Liver (tissue), 9 donors: Measurements from ENCODE around the gene C14orf180. TPM values are rescaled to one million over a fixed set of nuclear protein-coding genes. Genes with fewer than 3 reads are reported as not detected.

ENCODE experiments used
- DNase-seq: peaks from one replicate; pipeline ENCODE4 v3.0.0-alpha.2; 2017; ENCODE audit warnings: low spot score
- H3K27ac ChIP-seq, 2 donors: one replicate each; pipeline ENCODE4 v1.7.0; 2013; ENCODE audit warnings: inconsistent platforms in 2 of 2, low read length in 2 of 2, control low read depth in 1 of 2, low read depth in 1 of 2, mild to moderate bottlenecking in 1 of 2
- H3K27me3 ChIP-seq, 4 donors: one replicate each; pipeline versions ENCODE4 v1.6.1 to v1.7.0; 2013; ENCODE audit warnings: low read length in 3 of 4, inconsistent platforms in 1 of 4, mild to moderate bottlenecking in 1 of 4, moderate library complexity in 1 of 4; ENCODE audit not compliant: control insufficient read depth in 4 of 4, insufficient read depth in 4 of 4
- H3K36me3 ChIP-seq, 4 donors: one replicate each; pipeline versions ENCODE4 v1.6.1 to v1.7.0; 2013; ENCODE audit warnings: low read length in 3 of 4, mild to moderate bottlenecking in 3 of 4, low read depth in 1 of 4, moderate library complexity in 1 of 4; ENCODE audit not compliant: control insufficient read depth in 4 of 4, insufficient read depth in 3 of 4
- H3K4me1 ChIP-seq, 4 donors: one replicate each; pipeline versions ENCODE4 v1.6.1 to v1.7.0; 2013; ENCODE audit warnings: low read length in 3 of 4, mild to moderate bottlenecking in 3 of 4, moderate library complexity in 1 of 4; ENCODE audit not compliant: control insufficient read depth in 4 of 4, insufficient read depth in 4 of 4
- H3K4me3 ChIP-seq, 3 donors: one replicate each; pipeline versions ENCODE4 v1.6.1 to v1.7.0; 2013; ENCODE audit warnings: low read length in 3 of 3, control low read depth in 1 of 3, low read depth in 1 of 3, mild to moderate bottlenecking in 1 of 3
- H3K9ac ChIP-seq, 2 donors: one replicate each; pipeline ENCODE4 v1.7.0; 2013; ENCODE audit warnings: low read length in 2 of 2, mild to moderate bottlenecking in 2 of 2, moderate library complexity in 2 of 2, control low read depth in 1 of 2, low read depth in 1 of 2
- H3K9me3 ChIP-seq, 4 donors: one replicate each; pipeline versions ENCODE4 v1.6.1 to v1.7.0; 2013; ENCODE audit warnings: low read length in 3 of 4; ENCODE audit not compliant: control insufficient read depth in 4 of 4
- CTCF ChIP-seq: fragments of 150-350 bp; IDR thresholded peaks from 2 replicates; pipeline ENCODE4 v1.5.1; 2017; ENCODE audit warnings: improper control_type of control experiment, low read depth, low read length; ENCODE audit not compliant: missing input control
- EGR1 ChIP-seq, 2 donors: IDR thresholded peaks; 2 replicates each; pipeline ENCODE4 v1.6.1; 2016 to 2018; ENCODE audit warnings: antibody characterized with exemption in 2 of 2, low read depth in 2 of 2
- FOXA1 ChIP-seq: IDR thresholded peaks from 2 replicates; pipeline ENCODE4 v1.6.1; 2016; ENCODE audit warnings: antibody characterized with exemption
- FOXA2 ChIP-seq: IDR thresholded peaks from 2 replicates; pipeline ENCODE4 v1.6.1; 2016; ENCODE audit warnings: antibody characterized with exemption
- GABPA ChIP-seq, 2 donors: IDR thresholded peaks in 1 of 2; conservative IDR thresholded peaks in 1 of 2; 2 replicates each; pipeline ENCODE4 v1.6.1; 2016; ENCODE audit warnings: antibody characterized with exemption in 2 of 2, mild to moderate bottlenecking in 1 of 2, moderate library complexity in 1 of 2
- HNF4G ChIP-seq: IDR thresholded peaks from 2 replicates; pipeline ENCODE4 v1.6.1; 2016; ENCODE audit warnings: antibody characterized with exemption
- MAX ChIP-seq: IDR thresholded peaks from 2 replicates; pipeline ENCODE4 v1.6.1; 2016; ENCODE audit warnings: antibody characterized with exemption
- NR2F2 ChIP-seq: IDR thresholded peaks from 2 replicates; pipeline ENCODE4 v1.6.1; 2016; ENCODE audit warnings: antibody characterized with exemption
- RAD21 ChIP-seq, 2 donors: IDR thresholded peaks; 2 replicates each; pipeline ENCODE4 v1.6.1; 2016; ENCODE audit warnings: antibody characterized with exemption in 2 of 2, mild to moderate bottlenecking in 2 of 2
- RXRA ChIP-seq, 2 donors: IDR thresholded peaks; 2 replicates each; pipeline ENCODE4 v1.6.1; 2017 to 2018; ENCODE audit warnings: antibody characterized with exemption in 2 of 2, mild to moderate bottlenecking in 1 of 2
- TAF1 ChIP-seq: conservative IDR thresholded peaks from 2 replicates; pipeline ENCODE4 v1.6.1; 2016; ENCODE audit warnings: antibody characterized with exemption, mild to moderate bottlenecking
- YY1 ChIP-seq: IDR thresholded peaks from 2 replicates; pipeline ENCODE4 v1.6.1; 2016; ENCODE audit warnings: antibody characterized with exemption, mild to moderate bottlenecking
- WGBS: extraction: QIAGEN DNeasy Blood & Tissue Kit; methylation state at CpG from one replicate; pipeline ENCODE4 v1.1.7; 2013; 5-methylcytosine and 5-hydroxymethylcytosine counted together
- polyA plus RNA-seq, 2 donors: library from polyadenylated mRNA; stranded (reverse) in 1 of 2; unstranded in 1 of 2; fragments of 200-250 nt in 1 of 2; fragments of >200 nt in 1 of 2; fragmentation: Nextera tagmentation in 1 of 2; extraction: Ambion mirVana in 1 of 2; gene quantifications; one replicate each; pipeline versions ENCODE4 v1.2.1 to v1.2.3, GENCODE V29; 2013 to 2015
- total RNA-seq, 2 donors: library from RNA; depleted of rRNA; stranded (reverse); fragments of >200 nt; gene quantifications; one replicate each; pipeline ENCODE4 v1.2.3, GENCODE V29; 2014
- donor health status: healthy.
- donor health status: healthy.
- donor health status: healthy.
- donor health status: healthy.
- donor health status: healthy.

The C14orf180 gene
- total and polyA plus RNA-seq, 4 donors: 0.09 to 4.0 (median 2.9) TPM

- H3K4me3 ChIP-seq: no peak overlapping the region
- peaks cover 0 to 2% (median 0%) of the 10 kb centered on the region in 4 donors for H3K27me3 ChIP-seq
- DNase-seq: no peak
- no peak overlapping the region for H3K9ac ChIP-seq
- TF ChIP-seq CTCF: no peak
- TF ChIP-seq MAX: no peak
- no peak for TF ChIP-seq FOXA1
- TF ChIP-seq RAD21 (IDR thresholded peaks at IDR 0.05): no peak
- no peak for TF ChIP-seq HNF4G
- TF ChIP-seq GABPA (IDR thresholded peaks at IDR 0.05 in 1 of 2, conservative IDR thresholded peaks at IDR 0.05 in 1 of 2): no peak
- TF ChIP-seq EGR1 (IDR thresholded peaks at IDR 0.05; ENCODE audit: low read depth in 2 of 2): no peak
- no peak for TF ChIP-seq NR2F2
- TF ChIP-seq FOXA2: no peak
- TF ChIP-seq RXRA (IDR thresholded peaks at IDR 0.05): no peak
- no peaks in the 10 kb centered on the region for H3K4me1 ChIP-seq
- H3K27ac ChIP-seq: no peak overlapping the region
- H3K9me3 ChIP-seq: no peaks in the 10 kb centered on the region
- no peaks in the 10 kb centered on the region for H3K36me3 ChIP-seq
- WGBS: 81% methylated on average over 38 of the region's 38 CpGs
Measured at GRCh38 chr14:104588066-104588857, 8.7 kb downstream of the C14orf180 start.

GRCh38 chr14:104589338-104590195 lies 10.0 kb downstream of the C14orf180 start:
- TF ChIP-seq TAF1: no peak
- no peak for TF ChIP-seq NR2F2
- TF ChIP-seq YY1: no peak
- no peak for TF ChIP-seq EGR1 (IDR thresholded peaks at IDR 0.05; ENCODE audit: low read depth in 2 of 2)
- no peak for TF ChIP-seq RAD21 (IDR thresholded peaks at IDR 0.05)
- TF ChIP-seq RXRA (IDR thresholded peaks at IDR 0.05): no peak
- TF ChIP-seq CTCF: no peak
- TF ChIP-seq GABPA (IDR thresholded peaks at IDR 0.05 in 1 of 2, conservative IDR thresholded peaks at IDR 0.05 in 1 of 2): no peak
- TF ChIP-seq HNF4G: no peak
- 84% methylated on average over 26 of the region's 26 CpGs for WGBS
- no peak overlapping the region for H3K4me3 ChIP-seq
- no peaks in the 10 kb centered on the region for H3K36me3 ChIP-seq
- no peak overlapping the region for H3K9ac ChIP-seq
- DNase-seq: no peak
- no peak overlapping the region for H3K27ac ChIP-seq
- peaks cover 0 to 2% (median 0%) of the 10 kb centered on the region in 4 donors for H3K27me3 ChIP-seq
- H3K4me1 ChIP-seq: no peaks in the 10 kb centered on the region
- no peaks in the 10 kb centered on the region for H3K9me3 ChIP-seq
